MM.1S (cell line): Measurements from ENCODE around the gene FGD6.

Experiments
- EZH2phosphoT487 ChIP-seq: fragments of 300-600 bp; sonication (generic); IDR thresholded peaks from 2 replicates; pipeline ENCODE4 v1.6.1; 2018; ENCODE audit warnings: antibody characterized with exemption, low read length
- TF ChIP-seq, protein P1 (sequence below): fragments of 300-600 bp; sonication (generic); IDR thresholded peaks from 2 replicates; pipeline ENCODE4 v1.5.1; 2016; ENCODE audit warnings: antibody characterized with exemption, low read length, mixed read lengths

DNA sequence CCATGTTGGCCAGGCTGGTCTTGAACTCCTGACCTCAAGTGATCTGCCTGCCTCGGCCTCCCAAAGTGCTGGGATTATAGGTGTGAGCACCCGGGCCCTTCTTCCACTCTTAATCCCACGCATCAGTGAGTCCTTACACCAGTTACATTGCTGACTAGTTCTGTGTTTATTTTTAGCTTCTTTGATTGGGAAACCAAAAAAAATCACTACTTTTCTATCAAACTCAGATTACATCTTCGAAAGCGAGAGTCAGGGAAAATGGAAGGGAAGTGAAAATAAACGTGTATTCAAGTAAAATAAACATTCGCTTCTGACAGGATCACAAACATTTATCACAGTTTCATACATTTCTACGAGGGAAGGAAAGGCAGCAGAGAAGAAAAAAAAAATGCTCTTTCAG is 32.2 kb downstream of the FGD6 start:
- TF ChIP-seq, protein P1, sequence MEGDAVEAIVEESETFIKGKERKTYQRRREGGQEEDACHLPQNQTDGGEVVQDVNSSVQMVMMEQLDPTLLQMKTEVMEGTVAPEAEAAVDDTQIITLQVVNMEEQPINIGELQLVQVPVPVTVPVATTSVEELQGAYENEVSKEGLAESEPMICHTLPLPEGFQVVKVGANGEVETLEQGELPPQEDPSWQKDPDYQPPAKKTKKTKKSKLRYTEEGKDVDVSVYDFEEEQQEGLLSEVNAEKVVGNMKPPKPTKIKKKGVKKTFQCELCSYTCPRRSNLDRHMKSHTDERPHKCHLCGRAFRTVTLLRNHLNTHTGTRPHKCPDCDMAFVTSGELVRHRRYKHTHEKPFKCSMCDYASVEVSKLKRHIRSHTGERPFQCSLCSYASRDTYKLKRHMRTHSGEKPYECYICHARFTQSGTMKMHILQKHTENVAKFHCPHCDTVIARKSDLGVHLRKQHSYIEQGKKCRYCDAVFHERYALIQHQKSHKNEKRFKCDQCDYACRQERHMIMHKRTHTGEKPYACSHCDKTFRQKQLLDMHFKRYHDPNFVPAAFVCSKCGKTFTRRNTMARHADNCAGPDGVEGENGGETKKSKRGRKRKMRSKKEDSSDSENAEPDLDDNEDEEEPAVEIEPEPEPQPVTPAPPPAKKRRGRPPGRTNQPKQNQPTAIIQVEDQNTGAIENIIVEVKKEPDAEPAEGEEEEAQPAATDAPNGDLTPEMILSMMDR, result no peak
- TF ChIP-seq EZH2phosphoT487, result no peak
